ENCODE results near the gene NFIB. TPM values are rescaled to one million over a fixed set of nuclear protein-coding genes. Genes with fewer than 3 reads are reported as not detected.

The NFIB gene
- total and polyA plus RNA-seq, 2 of the 8 experiments (the other 6 are each of a cell fraction or from before 2014, with no cell fraction given): 2.6 to 13.1 TPM

DNA sequence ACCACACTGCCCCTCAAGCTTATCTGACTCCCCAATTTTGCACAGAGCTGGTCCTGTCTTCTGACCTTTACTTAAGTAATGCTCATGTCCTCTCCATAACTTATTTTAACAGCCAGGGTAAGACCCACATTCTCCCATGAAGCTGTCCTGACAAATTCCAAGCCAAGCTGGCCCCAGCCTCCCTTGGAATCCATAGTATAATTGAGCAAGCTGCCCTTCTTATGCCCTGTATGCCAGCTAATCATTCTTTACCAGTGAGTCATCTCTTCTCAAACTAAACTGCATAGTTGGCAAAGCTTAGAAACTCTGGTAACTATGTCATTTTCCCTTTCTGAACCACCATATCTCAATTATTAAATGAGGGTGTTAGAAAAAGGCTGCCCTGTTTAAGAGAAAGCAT, 92.4 kb downstream of the NFIB start:
- Histone ChIP-seq H4K8ac (ENCODE audit: extremely low read depth, insufficient read depth, low read length) (no peak overlapping the region), H3K9ac (replicated peaks in 1 of 4; ENCODE audit: extremely low read depth in 1 of 4, low read depth in 3 of 4, low read length in 3 of 4) (no peak overlapping the region), H3K79me1 (ENCODE audit: low read depth, low read length) (no peaks in the 10 kb centered on the region), H3K4ac (replicated peaks; ENCODE audit: insufficient read length, low read depth, low read length) (peak overlapping the region; percentile 44), H3K4me1 (replicated peaks in 1 of 4; ENCODE audit: control insufficient read depth in 3 of 4, insufficient read depth in 4 of 4, low read length in 3 of 4) (peaks cover 0 to 4% (median 0%) of the 10 kb centered on the region in 4 experiments; a peak in 2 of 7 replicates), H3K56ac (replicated peaks; ENCODE audit: insufficient read length, low read depth, low read length) (no peak overlapping the region), H2BK20ac (ENCODE audit: low read length) (0 out of 2 replicates have a peak overlapping the region, but pooled peaks have one; percentile 68), H2BK120ac (replicated peaks; ENCODE audit: low read depth, low read length) (no peak overlapping the region), H3K23me2 (ENCODE audit: low read depth, low read length) (peaks cover 3% of the 10 kb centered on the region; the same call in 1 of the 2 replicates), H3K9me3 (ENCODE audit: insufficient read depth in 2 of 2, low read depth in 1 of 2, low read length in 1 of 2) (no peaks in the 10 kb centered on the region), H2BK15ac (ENCODE audit: low read length) (no peak overlapping the region), H3K14ac (ENCODE audit: insufficient read length) (no peak overlapping the region), H2AK5ac (ENCODE audit: low read depth, low read length) (no peak overlapping the region), H2BK12ac (ENCODE audit: low read depth, low read length) (peak overlapping the region; percentile 72), H3K27ac (ENCODE audit: low read depth, low read length) (no peak overlapping the region), H4K91ac (replicated peaks; ENCODE audit: insufficient read length, low read length) (no peak overlapping the region), H3K18ac (ENCODE audit: extremely low read depth, low read length) (no peak overlapping the region), H3K4me3 (ENCODE audit: extremely low read depth in 1 of 4, insufficient read depth in 2 of 4, low read depth in 3 of 4, low read length in 4 of 4) (no peak overlapping the region), H2AFZ (ENCODE audit: low read length) (no peak overlapping the region), H3K79me2 (ENCODE audit: control insufficient read depth in 1 of 2, insufficient read depth in 2 of 2, low read length in 2 of 2) (peaks cover 0 to 5% of the 10 kb centered on the region in 2 experiments; a peak in 2 of 4 replicates), H3K4me2 (ENCODE audit: insufficient read depth in 1 of 2, low read depth in 2 of 2, low read length in 2 of 2) (no peak overlapping the region), H3K36me3 (ENCODE audit: control insufficient read depth in 2 of 4, insufficient read depth in 4 of 4, low read length in 3 of 4) (no peaks in the 10 kb centered on the region), H3K27me3 (replicated peaks in 1 of 4; ENCODE audit: control insufficient read depth in 3 of 4, extremely low read depth in 1 of 4, insufficient read depth in 3 of 4, low read length in 3 of 4) (no peaks in the 10 kb centered on the region), H2BK5ac (ENCODE audit: low read depth, low read length) (no peak overlapping the region; the same call in 1 of the 2 replicates), H3K23ac (ENCODE audit: insufficient read length) (no peak overlapping the region), H4K5ac (ENCODE audit: insufficient read length, low read depth, low read length) (no peak overlapping the region), H4K20me1 (replicated peaks in 1 of 2; ENCODE audit: control insufficient read depth in 1 of 2, insufficient read depth in 2 of 2, low read length in 2 of 2) (no peaks in the 10 kb centered on the region)
- FAIRE-seq (no peak), DNase-seq (ENCODE audit: low read depth in 1 of 2, low spot score in 2 of 2) (no peak)
- ChIA-PET POLR2A (ENCODE audit: partially characterized antibody) (no interaction called here), CTCF (ENCODE audit: partially characterized antibody) (interaction anchor here (0.6 to 1.6 kb wide), 2 partner anchors 131 to 246 kb away, joined by 3 to 5 read pairs; no protein-coding TSS in a partner anchor)
- no peak for TF ChIP-seq RBBP5 (IDR thresholded peaks at IDR 0.05; ENCODE audit: borderline replicate concordance, low read depth, low read length)
- no peak for TF ChIP-seq BRCA1 (IDR thresholded peaks at IDR 0.05; ENCODE audit: low read depth, low read length)
- no peak for TF ChIP-seq NANOG (IDR thresholded peaks at IDR 0.05; ENCODE audit: insufficient read depth, low read depth, low read length, poor library complexity, severe bottlenecking)
- TF ChIP-seq JUND (IDR thresholded peaks at IDR 0.05; ENCODE audit: low read length): no peak
- TF ChIP-seq TEAD4 (IDR thresholded peaks at IDR 0.05; ENCODE audit: low read depth, low read length): no peak
- TF ChIP-seq NRF1 (IDR thresholded peaks at IDR 0.05; ENCODE audit: low read depth, low read length): no peak
- no peak for TF ChIP-seq SP4 (IDR thresholded peaks at IDR 0.05; ENCODE audit: low read length)
- TF ChIP-seq TAF1 (IDR thresholded peaks at IDR 0.05; ENCODE audit: low read depth, low read length): no peak
- TF ChIP-seq TCF12 (IDR thresholded peaks at IDR 0.05; ENCODE audit: low read depth, low read length): no peak
- no peak for TF ChIP-seq GABPA (IDR thresholded peaks at IDR 0.05; ENCODE audit: borderline replicate concordance, insufficient read depth, low read length)
- TF ChIP-seq SUZ12 (IDR thresholded peaks at IDR 0.05; ENCODE audit: low read length): no peak
- no peak for TF ChIP-seq POLR2AphosphoS5 (IDR thresholded peaks at IDR 0.05; ENCODE audit: low read depth, low read length)
- no peak for TF ChIP-seq HDAC2 (IDR thresholded peaks at IDR 0.05; ENCODE audit: borderline replicate concordance in 1 of 2, low read depth in 2 of 2, low read length in 2 of 2)
